Gastrocnemius medialis (tissue), 4 donors: Measurements from ENCODE around the gene MSRB3. TPM values are rescaled to one million over a fixed set of nuclear protein-coding genes. Genes with fewer than 3 reads are reported as not detected.

Experiments
- ATAC-seq, 2 donors: fragments of 150-250 bp; one replicate each; pipeline ENCODE4 v1.9.1; 2016
- DNase-seq, 2 donors: peaks; one replicate each; pipeline ENCODE4 v3.0.0-alpha.2; 2019
- H3K27ac ChIP-seq, 4 donors: fragments of 200-600 bp; sonication (generic); 1 replicate in 1 of 4; 2 replicates in 3 of 4; pipeline ENCODE4 v1.5.1; 2016 to 2018; ENCODE audit warnings: mild to moderate bottlenecking in 2 of 4, moderate library complexity in 1 of 4
- H3K27me3 ChIP-seq, 3 donors: fragments of 200-600 bp; sonication (generic) in 2 of 3; 1 replicate in 1 of 3; 2 replicates in 2 of 3; pipeline versions ENCODE4 v1.5.1 to v1.6.0; 2016 to 2019; ENCODE audit warnings: mild to moderate bottlenecking in 1 of 3, moderate library complexity in 1 of 3
- H3K36me3 ChIP-seq, 2 donors: fragments of 200-600 bp; sonication (generic) in 1 of 2; one replicate each; pipeline ENCODE4 v1.5.1; 2017 to 2018
- H3K4me1 ChIP-seq, 2 donors: fragments of 200-600 bp; sonication (generic) in 1 of 2; one replicate each; pipeline ENCODE4 v1.5.1; 2016 to 2017; ENCODE audit warnings: mild to moderate bottlenecking in 2 of 2
- H3K4me3 ChIP-seq, 4 donors: fragments of 200-600 bp; sonication (generic) in 3 of 4; 1 replicate in 1 of 4; 2 replicates in 3 of 4; pipeline ENCODE4 v1.5.1; 2016 to 2019; ENCODE audit warnings: mild to moderate bottlenecking in 2 of 4
- H3K9me3 ChIP-seq, 3 donors: fragments of 200-600 bp; sonication (generic) in 2 of 3; 1 replicate in 1 of 3; 2 replicates in 2 of 3; pipeline ENCODE4 v1.5.1; 2016 to 2019
- CTCF ChIP-seq, 5 experiments: fragments of 450-650 bp in 3 of 5; fragments of 200-600 bp in 2 of 5; sonication (generic) in 2 of 5; IDR thresholded peaks in 4 of 5; conservative IDR thresholded peaks in 1 of 5; 1 replicate in 4 of 5; 2 replicates in 1 of 5; pipeline ENCODE4 v1.5.1; 2016 to 2019; ENCODE audit warnings: antibody characterized with exemption in 5 of 5, mild to moderate bottlenecking in 3 of 5, moderate library complexity in 3 of 5
- POLR2A ChIP-seq, 2 donors: fragments of 450-650 bp; IDR thresholded peaks; one replicate each; pipeline ENCODE4 v1.6.1; 2017; ENCODE audit warnings: antibody characterized with exemption in 2 of 2, mild to moderate bottlenecking in 2 of 2, moderate library complexity in 2 of 2
- in situ Hi-C, 4 donors: fragments of 200-750 bp; cut with MboI; loops; one replicate each; pipeline versions ENCODE4 v1.15.0 to v1.8.0; 2017; ENCODE audit warnings: low sequenced_read_pairs in 4 of 4
- intact Hi-C: fragments of 100-400 bp; cut with DNase I; formaldehyde crosslinking; loops from one replicate; pipeline ENCODE4 v1.15.1; 2023; ENCODE audit warnings: low total_unique reads
- total RNA-seq, 4 donors: library from RNA; depleted of rRNA; stranded (reverse); fragments of >200 nt; gene quantifications; one replicate each; pipeline versions ENCODE4 v1.1.0 to v1.2.3, GENCODE V29; 2016

Gene MSRB3
- total RNA-seq, 4 donors from 2014 or later = 29.0 to 59.0 (median 47.3) TPM

- H3K27me3 ChIP-seq = no peaks in the 10 kb centered on the region
- ATAC-seq (no peak), DNase-seq (no peak)
- intact Hi-C loops = no loop called here
- no peaks in the 10 kb centered on the region for H3K9me3 ChIP-seq
- no peak overlapping the region for H3K4me3 ChIP-seq
- TF ChIP-seq POLR2A (IDR thresholded peaks at IDR 0.05) (no peak), CTCF (IDR thresholded peaks at IDR 0.05 in 4 of 5, conservative IDR thresholded peaks at IDR 0.05 in 1 of 5) (no peak)
- in situ Hi-C loops = no loop called here
- no peak overlapping the region for H3K27ac ChIP-seq
- H3K36me3 ChIP-seq = no peaks in the 10 kb centered on the region
- H3K4me1 ChIP-seq = no peaks in the 10 kb centered on the region
Observed at GRCh38 chr12:65259501-65259900, 19.0 kb upstream of the MSRB3 start.

GRCh38 chr12:65263777-65264176, 14.7 kb upstream of the MSRB3 start:
- no peak for ATAC-seq
- TF ChIP-seq CTCF (IDR thresholded peaks at IDR 0.05 in 4 of 5, conservative IDR thresholded peaks at IDR 0.05 in 1 of 5) = no peak
- no peak for TF ChIP-seq POLR2A (IDR thresholded peaks at IDR 0.05)

GRCh38 chr12:65266408-65266807, 12.1 kb upstream of the MSRB3 start:
- H3K4me3 ChIP-seq = no peak overlapping the region
- TF ChIP-seq POLR2A (IDR thresholded peaks at IDR 0.05) (no peak), CTCF (IDR thresholded peaks at IDR 0.05 in 4 of 5, conservative IDR thresholded peaks at IDR 0.05 in 1 of 5) (no peak)
- no peaks in the 10 kb centered on the region for H3K9me3 ChIP-seq
- intact Hi-C loops (no loop called here), in situ Hi-C loops (no loop called here)
- H3K4me1 ChIP-seq = no peaks in the 10 kb centered on the region
- H3K27ac ChIP-seq = no peak overlapping the region
- H3K27me3 ChIP-seq = no peaks in the 10 kb centered on the region
- ATAC-seq = no peak
- no peak for DNase-seq
- no peaks in the 10 kb centered on the region for H3K36me3 ChIP-seq

More at GRCh38 chr12:65263777-65264176, 14.7 kb upstream of the MSRB3 start:
- Histone ChIP-seq H3K9me3 (no peaks in the 10 kb centered on the region), H3K27ac (no peak overlapping the region), H3K4me3 (no peak overlapping the region), H3K4me1 (no peaks in the 10 kb centered on the region), H3K36me3 (no peaks in the 10 kb centered on the region), H3K27me3 (no peaks in the 10 kb centered on the region)
- intact Hi-C loops = no loop called here
- DNase-seq = no peak
- in situ Hi-C loops = no loop called here

GRCh38 chr12:65269603-65270002, 8.9 kb upstream of the MSRB3 start:
- H3K9me3 ChIP-seq = no peaks in the 10 kb centered on the region
- no peaks in the 10 kb centered on the region for H3K27me3 ChIP-seq
- ATAC-seq (no peak), DNase-seq (no peak)
- in situ Hi-C loops = no loop called here
- no peak overlapping the region for H3K4me3 ChIP-seq
- intact Hi-C loops = no loop called here
- no peak overlapping the region for H3K27ac ChIP-seq
- no peak for TF ChIP-seq POLR2A (IDR thresholded peaks at IDR 0.05)
- TF ChIP-seq CTCF (IDR thresholded peaks at IDR 0.05 in 4 of 5, conservative IDR thresholded peaks at IDR 0.05 in 1 of 5) = no peak
- H3K4me1 ChIP-seq = no peaks in the 10 kb centered on the region
- H3K36me3 ChIP-seq = no peaks in the 10 kb centered on the region

- Histone ChIP-seq H3K4me1 (peaks cover 2 to 4% of the 10 kb centered on the region in 2 donors), H3K9me3 (no peaks in the 10 kb centered on the region), H3K4me3 (no peak overlapping the region), H3K36me3 (no peaks in the 10 kb centered on the region), H3K27me3 (no peaks in the 10 kb centered on the region), H3K27ac (no peak overlapping the region)
- in situ Hi-C loops = no loop called here
- DNase-seq (no peak), ATAC-seq (no peak)
- intact Hi-C loops = no loop called here
- no peak for TF ChIP-seq CTCF (IDR thresholded peaks at IDR 0.05 in 4 of 5, conservative IDR thresholded peaks at IDR 0.05 in 1 of 5)
- no peak for TF ChIP-seq POLR2A (IDR thresholded peaks at IDR 0.05)
Observed at GRCh38 chr12:65274602-65275272, 3.7 kb upstream of the MSRB3 start.
